ENCODE data around the gene ACTG1. TPM values are rescaled to one million over a fixed set of nuclear protein-coding genes. Genes with fewer than 3 reads are reported as not detected.

Gene ACTG1
- total RNA-seq, 1 experiment from 2014 or later = 3,770 TPM

GRCh38 chr17:81522491-81523401 lies 10.1 kb upstream of the ACTG1 start:
- DNase-seq (ENCODE audit: low read depth) = no peak
- in situ Hi-C loops (cut with HindIII; ENCODE audit: low pct_unique_long_range_greater_than_20kb, low sequenced_read_pairs) = no loop called here

GRCh38 chr17:81520021-81520901 lies 7.7 kb upstream of the ACTG1 start:
- no peak for DNase-seq (ENCODE audit: low read depth)
- in situ Hi-C loops (cut with HindIII; ENCODE audit: low pct_unique_long_range_greater_than_20kb, low sequenced_read_pairs) = no loop called here

GRCh38 chr17:81519284-81520020 lies 6.9 kb upstream of the ACTG1 start:
- DNase-seq (ENCODE audit: low read depth) = peak; percentile 76
- in situ Hi-C loops (cut with HindIII; ENCODE audit: low pct_unique_long_range_greater_than_20kb, low sequenced_read_pairs) = no loop called here

- DNase-seq (ENCODE audit: low read depth) = no peak
- in situ Hi-C loops (cut with HindIII; ENCODE audit: low pct_unique_long_range_greater_than_20kb, low sequenced_read_pairs) = no loop called here
Measured at GRCh38 chr17:81518785-81519283, 6.2 kb upstream of the ACTG1 start.

- no peak for DNase-seq (ENCODE audit: low read depth)
- in situ Hi-C loops (cut with HindIII; ENCODE audit: low pct_unique_long_range_greater_than_20kb, low sequenced_read_pairs) = no loop called here
Measured at GRCh38 chr17:81518113-81518784, 5.7 kb upstream of the ACTG1 start.

GRCh38 chr17:81517339-81518112 lies 4.9 kb upstream of the ACTG1 start:
- DNase-seq (ENCODE audit: low read depth) = no peak

GRCh38 chr17:81517009-81517338 lies 4.4 kb upstream of the ACTG1 start:
- DNase-seq (ENCODE audit: low read depth) = no peak
- in situ Hi-C loops (cut with HindIII; ENCODE audit: low pct_unique_long_range_greater_than_20kb, low sequenced_read_pairs) = no loop called here

More at GRCh38 chr17:81517339-81518112, 4.9 kb upstream of the ACTG1 start:
- in situ Hi-C loops (cut with HindIII; ENCODE audit: low pct_unique_long_range_greater_than_20kb, low sequenced_read_pairs) = no loop called here

- DNase-seq (ENCODE audit: low read depth) = no peak
- in situ Hi-C loops (cut with HindIII; ENCODE audit: low pct_unique_long_range_greater_than_20kb, low sequenced_read_pairs) = no loop called here
Measured at GRCh38 chr17:81516439-81516838, 3.8 kb upstream of the ACTG1 start.

- no peak for DNase-seq (ENCODE audit: low read depth)
- in situ Hi-C loops (cut with HindIII; ENCODE audit: low pct_unique_long_range_greater_than_20kb, low sequenced_read_pairs) = no loop called here
Measured at GRCh38 chr17:81515530-81516041, 3.0 kb upstream of the ACTG1 start.

GRCh38 chr17:81514739-81515529 lies 2.3 kb upstream of the ACTG1 start:
- in situ Hi-C loops (cut with HindIII; ENCODE audit: low pct_unique_long_range_greater_than_20kb, low sequenced_read_pairs) = no loop called here
- DNase-seq (ENCODE audit: low read depth) = peak; percentile 75

GRCh38 chr17:81514489-81514738 lies 1.8 kb upstream of the ACTG1 start:
- in situ Hi-C loops (cut with HindIII; ENCODE audit: low pct_unique_long_range_greater_than_20kb, low sequenced_read_pairs) = no loop called here
- DNase-seq (ENCODE audit: low read depth) = no peak

- in situ Hi-C loops (cut with HindIII; ENCODE audit: low pct_unique_long_range_greater_than_20kb, low sequenced_read_pairs) = no loop called here
- no peak for DNase-seq (ENCODE audit: low read depth)
Measured at GRCh38 chr17:81513753-81514488, 1.3 kb upstream of the ACTG1 start.

GRCh38 chr17:81513372-81513752 lies 763 bp upstream of the ACTG1 start:
- DNase-seq (ENCODE audit: low read depth) = peak; percentile 67
- in situ Hi-C loops (cut with HindIII; ENCODE audit: low pct_unique_long_range_greater_than_20kb, low sequenced_read_pairs) = no loop called here

GRCh38 chr17:81511804-81512561 lies 616 bp downstream of the ACTG1 start:
- DNase-seq (ENCODE audit: low read depth) = no peak
- in situ Hi-C loops (cut with HindIII; ENCODE audit: low pct_unique_long_range_greater_than_20kb, low sequenced_read_pairs) = no loop called here

GRCh38 chr17:81511554-81511803 lies 1.1 kb downstream of the ACTG1 start:
- DNase-seq (ENCODE audit: low read depth) = no peak
- in situ Hi-C loops (cut with HindIII; ENCODE audit: low pct_unique_long_range_greater_than_20kb, low sequenced_read_pairs) = no loop called here
